GM19240 (cell line): ENCODE measurements around the gene FHOD3.

Source experiments
- DNase-seq: peaks from one replicate; pipeline ENCODE4 v3.0.0; 2011; ENCODE audit warnings: low spot score; ENCODE audit not compliant: insufficient read length

FHOD3 gene

GRCh38 chr18:36403896-36404820 lies 106.6 kb downstream of the FHOD3 start:
- DNase-seq: no peak

GRCh38 chr18:36405611-36406010 lies 108.1 kb downstream of the FHOD3 start:
- no peak for DNase-seq

- DNase-seq: no peak
Observed at GRCh38 chr18:36406805-36407204, 109.3 kb downstream of the FHOD3 start.

GRCh38 chr18:36408606-36409005 lies 111.1 kb downstream of the FHOD3 start:
- DNase-seq: no peak

GRCh38 chr18:36409779-36410178 lies 112.3 kb downstream of the FHOD3 start:
- no peak for DNase-seq

GRCh38 chr18:36410346-36410745 lies 112.8 kb downstream of the FHOD3 start:
- no peak for DNase-seq

GRCh38 chr18:36411745-36412168 lies 114.2 kb downstream of the FHOD3 start:
- no peak for DNase-seq

- no peak for DNase-seq
Observed at GRCh38 chr18:36412778-36413177, 115.3 kb downstream of the FHOD3 start.

- no peak for DNase-seq
Observed at GRCh38 chr18:36415171-36415570, 117.7 kb downstream of the FHOD3 start.

- no peak for DNase-seq
Observed at GRCh38 chr18:36415625-36416024, 118.1 kb downstream of the FHOD3 start.

- DNase-seq: no peak
Observed at GRCh38 chr18:36419188-36419899, 121.8 kb downstream of the FHOD3 start.

GRCh38 chr18:36419900-36420531 lies 122.5 kb downstream of the FHOD3 start:
- no peak for DNase-seq

GRCh38 chr18:36420826-36421225 lies 123.3 kb downstream of the FHOD3 start:
- no peak for DNase-seq

GRCh38 chr18:36424741-36425142 lies 127.2 kb downstream of the FHOD3 start:
- DNase-seq: no peak

- no peak for DNase-seq
Observed at GRCh38 chr18:36427369-36427768, 129.9 kb downstream of the FHOD3 start.

GRCh38 chr18:36427831-36428230 lies 130.3 kb downstream of the FHOD3 start:
- no peak for DNase-seq

GRCh38 chr18:36428431-36429029 lies 131.0 kb downstream of the FHOD3 start:
- DNase-seq: no peak

- DNase-seq: no peak
Observed at GRCh38 chr18:36432880-36433555, 135.5 kb downstream of the FHOD3 start.

GRCh38 chr18:36436387-36436786 lies 138.9 kb downstream of the FHOD3 start:
- no peak for DNase-seq

GRCh38 chr18:36440614-36441013 lies 143.1 kb downstream of the FHOD3 start:
- DNase-seq: no peak
